Osteocyte (in vitro differentiated cells): Measurements from ENCODE around the gene MICALL1. TPM values are rescaled to one million over a fixed set of nuclear protein-coding genes. Genes with fewer than 3 reads are reported as not detected.

Source experiments
- DNase-seq: peaks from one replicate; pipeline ENCODE4 v3.0.0; 2021; ENCODE audit warnings: mixed read lengths; ENCODE audit not compliant: unreplicated experiment; ENCODE audit errors: extremely low spot score
- H3K27ac Mint-ChIP-seq: one replicate; pipeline ENCODE4 v1.8.0; 2021; ENCODE audit warnings: mild to moderate bottlenecking, mixed read lengths; ENCODE audit not compliant: unreplicated experiment
- H3K27me3 Mint-ChIP-seq: one replicate; pipeline ENCODE4 v1.8.0; 2021; ENCODE audit warnings: mixed read lengths; ENCODE audit not compliant: unreplicated experiment
- H3K36me3 Mint-ChIP-seq: one replicate; pipeline ENCODE4 v1.8.0; 2021; ENCODE audit warnings: mixed read lengths; ENCODE audit not compliant: unreplicated experiment
- H3K4me1 Mint-ChIP-seq: one replicate; pipeline ENCODE4 v1.8.0; 2021; ENCODE audit warnings: mixed read lengths; ENCODE audit not compliant: unreplicated experiment
- H3K4me3 Mint-ChIP-seq: one replicate; pipeline ENCODE4 v1.8.0; 2021; ENCODE audit warnings: mild to moderate bottlenecking, moderate library complexity, mixed read lengths; ENCODE audit not compliant: unreplicated experiment
- H3K9me3 Mint-ChIP-seq: one replicate; pipeline ENCODE4 v1.8.0; 2021; ENCODE audit warnings: mixed read lengths; ENCODE audit not compliant: unreplicated experiment
- total RNA-seq: library from RNA; stranded (reverse); gene quantifications from 2 replicates; pipeline ENCODE4 v1.2.1, GENCODE V29; 2021
- TF ChIP-seq, protein P1 (sequence below): fragments of 200-600 bp; sonication (generic); IDR thresholded peaks from 2 replicates; pipeline ENCODE4 v1.5.0; 2021; ENCODE audit warnings: antibody characterized with exemption, mild to moderate bottlenecking, moderate library complexity

Gene MICALL1
- total RNA-seq, 1 donor from 2014 or later, result 51.2 TPM

DNA sequence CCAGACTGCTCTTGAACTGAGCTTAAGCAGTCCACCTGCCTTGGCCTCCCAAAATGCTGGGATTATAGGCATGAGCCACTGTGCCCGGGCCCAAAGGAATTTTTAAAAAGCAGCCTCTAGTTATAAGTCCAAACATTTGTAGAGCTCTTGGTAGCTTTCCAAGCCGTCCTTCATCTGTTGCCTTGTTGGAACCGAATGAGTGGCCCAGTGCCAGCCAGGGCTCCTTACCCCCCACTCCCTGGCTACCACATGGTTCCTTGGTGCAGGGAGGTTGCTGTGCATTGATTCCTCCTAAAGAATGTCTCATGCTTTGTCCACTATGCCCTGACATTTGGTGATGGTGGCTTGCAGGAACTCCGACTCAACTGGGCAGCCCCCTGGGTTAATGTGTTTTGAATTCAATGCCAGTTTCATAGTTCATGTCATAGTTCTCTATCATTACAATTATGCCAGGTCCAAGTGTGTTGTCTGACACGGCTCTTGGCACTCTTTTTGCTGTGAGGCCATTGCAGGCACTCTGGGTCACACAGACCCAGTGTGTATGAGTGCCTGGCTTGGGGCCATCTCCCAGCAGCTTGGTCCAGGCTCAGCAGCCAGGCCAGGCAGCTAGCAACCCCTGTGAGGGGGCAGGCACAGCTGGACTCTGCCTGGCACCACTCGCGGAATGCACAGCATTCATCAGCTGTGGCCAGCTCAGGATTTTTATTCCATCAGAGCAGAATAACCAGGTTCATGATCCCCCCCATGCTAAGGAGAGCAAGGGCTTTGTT lies 13.3 kb upstream of the MICALL1 start:
- peaks cover 35% of the 10 kb centered on the region for H3K4me1 Mint-ChIP-seq
- no peak overlapping the region for H3K4me3 Mint-ChIP-seq
- H3K27ac Mint-ChIP-seq, result peak overlapping the region; percentile 31
- H3K9me3 Mint-ChIP-seq, result no peaks in the 10 kb centered on the region
- H3K36me3 Mint-ChIP-seq, result peaks cover 18% of the 10 kb centered on the region
- TF ChIP-seq, protein P1, sequence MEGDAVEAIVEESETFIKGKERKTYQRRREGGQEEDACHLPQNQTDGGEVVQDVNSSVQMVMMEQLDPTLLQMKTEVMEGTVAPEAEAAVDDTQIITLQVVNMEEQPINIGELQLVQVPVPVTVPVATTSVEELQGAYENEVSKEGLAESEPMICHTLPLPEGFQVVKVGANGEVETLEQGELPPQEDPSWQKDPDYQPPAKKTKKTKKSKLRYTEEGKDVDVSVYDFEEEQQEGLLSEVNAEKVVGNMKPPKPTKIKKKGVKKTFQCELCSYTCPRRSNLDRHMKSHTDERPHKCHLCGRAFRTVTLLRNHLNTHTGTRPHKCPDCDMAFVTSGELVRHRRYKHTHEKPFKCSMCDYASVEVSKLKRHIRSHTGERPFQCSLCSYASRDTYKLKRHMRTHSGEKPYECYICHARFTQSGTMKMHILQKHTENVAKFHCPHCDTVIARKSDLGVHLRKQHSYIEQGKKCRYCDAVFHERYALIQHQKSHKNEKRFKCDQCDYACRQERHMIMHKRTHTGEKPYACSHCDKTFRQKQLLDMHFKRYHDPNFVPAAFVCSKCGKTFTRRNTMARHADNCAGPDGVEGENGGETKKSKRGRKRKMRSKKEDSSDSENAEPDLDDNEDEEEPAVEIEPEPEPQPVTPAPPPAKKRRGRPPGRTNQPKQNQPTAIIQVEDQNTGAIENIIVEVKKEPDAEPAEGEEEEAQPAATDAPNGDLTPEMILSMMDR, result no peak
- H3K27me3 Mint-ChIP-seq, result no peaks in the 10 kb centered on the region
- no peak for DNase-seq

DNA sequence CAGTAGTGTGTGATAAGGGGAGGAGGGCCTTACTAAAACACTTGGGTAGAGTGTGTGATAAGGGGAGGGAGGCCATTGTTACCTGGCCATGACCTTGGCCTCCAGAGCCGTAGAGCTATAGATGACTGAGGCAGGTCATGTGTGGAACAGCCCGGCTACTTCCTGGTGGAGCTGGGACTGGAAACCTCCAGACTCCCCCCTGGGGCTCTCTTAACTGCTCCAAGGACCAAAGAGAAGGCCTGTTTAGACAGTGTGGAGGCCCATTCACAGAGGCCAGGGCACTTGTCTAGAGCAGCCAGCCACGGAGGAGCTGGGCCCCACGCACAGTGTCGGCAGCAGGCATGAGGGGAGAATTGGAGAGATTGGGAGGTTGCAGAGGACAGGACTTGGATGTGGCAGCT lies 12.5 kb upstream of the MICALL1 start:
- Mint-ChIP-seq H3K9me3 (no peaks in the 10 kb centered on the region), H3K4me3 (no peak overlapping the region), H3K27ac (peak overlapping the region; percentile 27), H3K36me3 (peaks cover 14% of the 10 kb centered on the region), H3K27me3 (no peaks in the 10 kb centered on the region), H3K4me1 (peaks cover 34% of the 10 kb centered on the region)
- TF ChIP-seq, protein P1, result no peak
- no peak for DNase-seq

DNA sequence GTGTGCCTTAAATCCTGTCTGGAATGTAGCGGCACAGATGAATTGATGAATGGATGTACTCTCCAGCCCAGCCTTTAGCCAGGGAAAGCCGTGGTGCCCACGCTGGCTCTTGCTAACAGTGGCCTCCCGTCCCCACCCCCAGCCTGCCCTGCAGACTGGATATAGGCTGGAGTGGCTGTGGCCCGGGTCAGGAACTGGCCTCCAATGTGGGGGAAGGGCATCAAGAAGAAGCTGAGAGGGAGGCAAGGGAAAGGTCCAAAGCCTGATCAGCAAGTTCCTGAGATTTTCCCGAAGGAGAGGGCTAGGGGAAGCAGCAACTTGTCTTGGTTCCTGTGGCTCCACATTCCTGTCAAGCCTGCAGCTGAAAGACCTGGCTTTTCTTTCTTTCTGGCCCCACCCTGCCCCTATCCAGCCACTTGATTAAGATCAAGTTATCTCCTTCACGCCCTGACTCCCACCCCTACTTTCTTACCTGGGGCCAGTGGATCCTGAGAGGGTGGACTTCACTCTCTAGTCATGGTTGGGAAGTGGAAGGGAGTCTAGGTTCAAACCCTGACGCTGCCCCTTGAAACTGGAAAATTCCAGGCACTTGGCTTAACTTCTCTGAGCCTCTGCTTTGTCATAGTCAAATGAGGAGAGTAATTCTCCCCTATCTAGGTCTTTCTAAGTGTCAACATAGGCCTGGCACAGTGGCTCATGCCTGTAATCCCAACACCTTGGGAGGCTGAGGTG lies 11.0 kb upstream of the MICALL1 start:
- TF ChIP-seq, protein P1, result no peak
- Mint-ChIP-seq H3K27ac (no peak overlapping the region), H3K4me1 (peaks cover 45% of the 10 kb centered on the region), H3K9me3 (no peaks in the 10 kb centered on the region), H3K36me3 (peaks cover 10% of the 10 kb centered on the region), H3K4me3 (no peak overlapping the region), H3K27me3 (no peaks in the 10 kb centered on the region)
- no peak for DNase-seq

DNA sequence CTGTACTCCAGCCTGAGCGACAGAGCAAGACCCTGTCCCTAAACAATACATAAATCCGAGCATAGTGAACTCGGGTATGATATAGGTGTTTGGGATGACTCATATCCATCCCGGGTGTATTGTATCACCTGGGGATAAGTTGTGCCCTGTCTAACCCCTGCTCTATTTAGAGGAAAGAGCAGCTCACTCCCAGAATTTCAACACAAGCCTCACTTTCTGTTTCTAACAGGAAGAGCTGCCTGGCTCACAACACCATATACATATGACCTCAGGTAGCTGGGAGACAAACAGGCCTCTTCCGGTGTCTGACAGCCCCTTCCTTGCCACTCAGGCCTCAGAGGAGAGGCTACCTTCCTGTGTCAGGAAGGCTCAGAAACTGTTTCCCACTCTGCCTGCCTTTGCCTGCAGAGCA lies 9.9 kb upstream of the MICALL1 start:
- no peak for DNase-seq
- no peak overlapping the region for H3K4me3 Mint-ChIP-seq
- no peak overlapping the region for H3K27ac Mint-ChIP-seq
- TF ChIP-seq, protein P1, result no peak
- peaks cover 45% of the 10 kb centered on the region for H3K4me1 Mint-ChIP-seq
- H3K27me3 Mint-ChIP-seq, result no peaks in the 10 kb centered on the region
- peaks cover 8% of the 10 kb centered on the region for H3K36me3 Mint-ChIP-seq
- H3K9me3 Mint-ChIP-seq, result no peaks in the 10 kb centered on the region

DNA sequence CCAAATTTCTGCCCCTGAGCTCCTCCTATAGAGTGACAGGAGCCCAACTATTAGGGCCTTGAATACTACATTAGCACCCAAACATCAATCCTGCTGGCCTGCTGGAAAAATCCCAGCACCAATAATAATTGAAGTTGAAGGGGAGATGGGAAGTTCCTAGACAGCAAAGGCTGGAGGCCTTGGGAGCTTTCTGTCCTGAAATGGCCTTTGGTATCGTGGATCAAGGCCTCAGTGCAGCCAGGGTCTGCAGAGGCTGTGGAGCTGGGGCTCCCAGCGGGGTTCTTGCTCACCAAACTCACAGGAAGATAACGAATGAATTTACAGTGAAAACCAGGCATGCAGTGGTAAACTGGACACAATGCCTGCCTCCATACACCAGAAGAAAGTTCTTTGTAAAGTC lies 9.2 kb upstream of the MICALL1 start:
- H3K36me3 Mint-ChIP-seq, result peaks cover 2% of the 10 kb centered on the region
- TF ChIP-seq, protein P1, result no peak
- no peaks in the 10 kb centered on the region for H3K9me3 Mint-ChIP-seq
- no peaks in the 10 kb centered on the region for H3K27me3 Mint-ChIP-seq
- no peak overlapping the region for H3K4me3 Mint-ChIP-seq
- no peak for DNase-seq
- H3K27ac Mint-ChIP-seq, result peak overlapping the region; percentile 65
- H3K4me1 Mint-ChIP-seq, result peaks cover 47% of the 10 kb centered on the region
